A673 (cell line): ENCODE measurements around the gene P2RY1. TPM values are rescaled to one million over a fixed set of nuclear protein-coding genes. Genes with fewer than 3 reads are reported as not detected.

Source experiments
- BruUV-seq: library from RNA; stranded (reverse); fragments of 400-500 nt; replicated peaks from 2 replicates; lab custom pipeline; 2021; lab: Mats Ljungman, UMichigan
- CTCF ChIA-PET: fragments of 300-600 bp; sonication (Branson Sonifier 250); formaldehyde crosslinking; loops from one replicate; lab custom pipeline; 2022; ENCODE audit warnings: antibody characterized with exemption; lab: Charles Lee
- POLR2A ChIA-PET: fragments of 300-600 bp; sonication (Branson Sonifier 250); formaldehyde crosslinking; loops from one replicate; lab custom pipeline; 2022; ENCODE audit warnings: antibody characterized with exemption; ENCODE audit not compliant: low non-redundant PET; lab: Charles Lee
- DNase-seq: peaks from one replicate; pipeline ENCODE4 v3.0.0-alpha.2; 2015; ENCODE audit warnings: low spot score
- H3K27ac ChIP-seq: fragments of 200-600 bp; sonication (generic); 2 replicates; pipeline ENCODE4 v1.5.1; 2016; ENCODE audit warnings: mixed run types, low read depth, mild to moderate bottlenecking, mixed read lengths, antibody characterized with exemption, low read length; ENCODE audit not compliant: poor library complexity, severe bottlenecking
- H3K27me3 ChIP-seq: fragments of 200-600 bp; sonication (generic); replicated peaks from 2 replicates; pipeline ENCODE4 v1.6.1; 2017; ENCODE audit warnings: mixed run types, low read depth, mild to moderate bottlenecking, mixed read lengths, antibody characterized with exemption, low read length; ENCODE audit not compliant: insufficient read depth, poor library complexity
- H3K36me3 ChIP-seq: fragments of 200-600 bp; sonication (generic); 2 replicates; pipeline ENCODE4 v1.6.1; 2016; ENCODE audit warnings: mixed run types, mild to moderate bottlenecking, mixed read lengths, antibody characterized with exemption, low read length; ENCODE audit not compliant: insufficient read depth, poor library complexity, severe bottlenecking
- H3K4me1 ChIP-seq: fragments of 200-600 bp; sonication (generic); 2 replicates; pipeline ENCODE4 v1.6.1; 2017; ENCODE audit warnings: mixed run types, mild to moderate bottlenecking, mixed read lengths, antibody characterized with exemption, low read length; ENCODE audit not compliant: insufficient read depth, poor library complexity, severe bottlenecking
- H3K4me3 ChIP-seq: fragments of 200-600 bp; sonication (generic); 2 replicates; pipeline ENCODE4 v1.5.1; 2016; ENCODE audit warnings: low read depth, mixed run types, mild to moderate bottlenecking, mixed read lengths, low read length; ENCODE audit not compliant: poor library complexity, severe bottlenecking
- H3K9me3 ChIP-seq: fragments of 200-600 bp; sonication (generic); 2 replicates; pipeline ENCODE4 v1.6.1; 2016; ENCODE audit warnings: mixed run types, low read depth, mild to moderate bottlenecking, mixed read lengths, antibody characterized with exemption, low read length; ENCODE audit not compliant: poor library complexity, severe bottlenecking
- CTCF ChIP-seq: fragments of 300-800, 200-600 bp; sonication (generic); conservative IDR thresholded peaks from 2 replicates; pipeline ENCODE4 v1.5.1; 2017; ENCODE audit warnings: low read depth, mild to moderate bottlenecking, antibody characterized with exemption, low read length, moderate library complexity, mixed read lengths
- EZH2 ChIP-seq: fragments of 200-600 bp; sonication (generic); IDR thresholded peaks from 2 replicates; pipeline ENCODE4 v1.6.1; 2017; ENCODE audit warnings: borderline replicate concordance, low read depth, mild to moderate bottlenecking, mixed read lengths, antibody characterized with exemption, low read length; ENCODE audit not compliant: poor library complexity, severe bottlenecking
- intact Hi-C: fragments of 100-400 bp; cut with micrococcal nuclease; formaldehyde crosslinking; loops from one replicate; pipeline ENCODE4 v1.10.0; 2022; ENCODE audit not compliant: unreplicated experiment
- total RNA-seq: library from RNA; stranded (reverse); gene quantifications from 2 replicates; pipeline ENCODE4 v1.2.3, GENCODE V29; 2021

The P2RY1 gene
- total RNA-seq, 1 experiment from 2014 or later, result 14.0 TPM

- peak; percentile 43 for DNase-seq
- H3K4me1 ChIP-seq, result peaks cover 14% of the 10 kb centered on the region
- H3K9me3 ChIP-seq, result no peaks in the 10 kb centered on the region
- H3K27ac ChIP-seq, result peak overlapping the region; percentile 75
- no peaks in the 10 kb centered on the region for H3K36me3 ChIP-seq
- no peaks in the 10 kb centered on the region for H3K27me3 ChIP-seq
- POLR2A ChIA-PET, result no interaction called here
- H3K4me3 ChIP-seq, result peak overlapping the region; percentile 75
- TF ChIP-seq EZH2 (no peak), CTCF (no peak)
- CTCF ChIA-PET, result no interaction called here
- intact Hi-C loops, result loop anchor here (5.0 kb wide), 1 partner anchor 108 kb away; no protein-coding TSS in a partner anchor
- BruUV-seq, result no TSS peak
Observed at GRCh38 chr3:152835601-152836102, 721 bp downstream of the P2RY1 start.

DNA sequence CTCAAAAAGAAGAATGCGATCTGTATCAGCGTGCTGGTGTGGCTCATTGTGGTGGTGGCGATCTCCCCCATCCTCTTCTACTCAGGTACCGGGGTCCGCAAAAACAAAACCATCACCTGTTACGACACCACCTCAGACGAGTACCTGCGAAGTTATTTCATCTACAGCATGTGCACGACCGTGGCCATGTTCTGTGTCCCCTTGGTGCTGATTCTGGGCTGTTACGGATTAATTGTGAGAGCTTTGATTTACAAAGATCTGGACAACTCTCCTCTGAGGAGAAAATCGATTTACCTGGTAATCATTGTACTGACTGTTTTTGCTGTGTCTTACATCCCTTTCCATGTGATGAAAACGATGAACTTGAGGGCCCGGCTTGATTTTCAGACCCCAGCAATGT, 1.3 kb downstream of the P2RY1 start:
- H3K9me3 ChIP-seq, result no peaks in the 10 kb centered on the region
- intact Hi-C loops, result loop anchor here (5.0 kb wide), 1 partner anchor 109 kb away; no protein-coding TSS in a partner anchor
- POLR2A ChIA-PET, result no interaction called here
- CTCF ChIA-PET, result no interaction called here
- no peak overlapping the region for H3K27ac ChIP-seq
- TF ChIP-seq CTCF (no peak), EZH2 (no peak)
- BruUV-seq, result no TSS peak
- H3K36me3 ChIP-seq, result no peaks in the 10 kb centered on the region
- no peak for DNase-seq
- H3K27me3 ChIP-seq, result no peaks in the 10 kb centered on the region
- peak overlapping the region; percentile 75 for H3K4me3 ChIP-seq
- H3K4me1 ChIP-seq, result peaks cover 8% of the 10 kb centered on the region

GRCh38 chr3:152839511-152839910, 4.6 kb downstream of the P2RY1 start:
- H3K27me3 ChIP-seq, result no peaks in the 10 kb centered on the region
- CTCF ChIA-PET, result no interaction called here
- BruUV-seq, result no TSS peak
- peak overlapping the region; percentile 4 for H3K4me3 ChIP-seq
- no peak overlapping the region for H3K27ac ChIP-seq
- H3K9me3 ChIP-seq, result no peaks in the 10 kb centered on the region
- POLR2A ChIA-PET, result no interaction called here
- intact Hi-C loops, result loop anchor here (5.0 kb wide), 1 partner anchor 112 kb away; no protein-coding TSS in a partner anchor
- peaks cover 8% of the 10 kb centered on the region for H3K4me1 ChIP-seq
- TF ChIP-seq CTCF (no peak), EZH2 (no peak)
- no peaks in the 10 kb centered on the region for H3K36me3 ChIP-seq
- no peak for DNase-seq
